Measurements from ENCODE around the gene LZIC. TPM values are rescaled to one million over a fixed set of nuclear protein-coding genes. Genes with fewer than 3 reads are reported as not detected.

Gene LZIC
- total and polyA plus RNA-seq, 2 of the 13 experiments (the other 11 are each of a cell fraction or from before 2014, with no cell fraction given) = 25.2 to 71.8 TPM

- TF ChIP-seq, protein P1, sequence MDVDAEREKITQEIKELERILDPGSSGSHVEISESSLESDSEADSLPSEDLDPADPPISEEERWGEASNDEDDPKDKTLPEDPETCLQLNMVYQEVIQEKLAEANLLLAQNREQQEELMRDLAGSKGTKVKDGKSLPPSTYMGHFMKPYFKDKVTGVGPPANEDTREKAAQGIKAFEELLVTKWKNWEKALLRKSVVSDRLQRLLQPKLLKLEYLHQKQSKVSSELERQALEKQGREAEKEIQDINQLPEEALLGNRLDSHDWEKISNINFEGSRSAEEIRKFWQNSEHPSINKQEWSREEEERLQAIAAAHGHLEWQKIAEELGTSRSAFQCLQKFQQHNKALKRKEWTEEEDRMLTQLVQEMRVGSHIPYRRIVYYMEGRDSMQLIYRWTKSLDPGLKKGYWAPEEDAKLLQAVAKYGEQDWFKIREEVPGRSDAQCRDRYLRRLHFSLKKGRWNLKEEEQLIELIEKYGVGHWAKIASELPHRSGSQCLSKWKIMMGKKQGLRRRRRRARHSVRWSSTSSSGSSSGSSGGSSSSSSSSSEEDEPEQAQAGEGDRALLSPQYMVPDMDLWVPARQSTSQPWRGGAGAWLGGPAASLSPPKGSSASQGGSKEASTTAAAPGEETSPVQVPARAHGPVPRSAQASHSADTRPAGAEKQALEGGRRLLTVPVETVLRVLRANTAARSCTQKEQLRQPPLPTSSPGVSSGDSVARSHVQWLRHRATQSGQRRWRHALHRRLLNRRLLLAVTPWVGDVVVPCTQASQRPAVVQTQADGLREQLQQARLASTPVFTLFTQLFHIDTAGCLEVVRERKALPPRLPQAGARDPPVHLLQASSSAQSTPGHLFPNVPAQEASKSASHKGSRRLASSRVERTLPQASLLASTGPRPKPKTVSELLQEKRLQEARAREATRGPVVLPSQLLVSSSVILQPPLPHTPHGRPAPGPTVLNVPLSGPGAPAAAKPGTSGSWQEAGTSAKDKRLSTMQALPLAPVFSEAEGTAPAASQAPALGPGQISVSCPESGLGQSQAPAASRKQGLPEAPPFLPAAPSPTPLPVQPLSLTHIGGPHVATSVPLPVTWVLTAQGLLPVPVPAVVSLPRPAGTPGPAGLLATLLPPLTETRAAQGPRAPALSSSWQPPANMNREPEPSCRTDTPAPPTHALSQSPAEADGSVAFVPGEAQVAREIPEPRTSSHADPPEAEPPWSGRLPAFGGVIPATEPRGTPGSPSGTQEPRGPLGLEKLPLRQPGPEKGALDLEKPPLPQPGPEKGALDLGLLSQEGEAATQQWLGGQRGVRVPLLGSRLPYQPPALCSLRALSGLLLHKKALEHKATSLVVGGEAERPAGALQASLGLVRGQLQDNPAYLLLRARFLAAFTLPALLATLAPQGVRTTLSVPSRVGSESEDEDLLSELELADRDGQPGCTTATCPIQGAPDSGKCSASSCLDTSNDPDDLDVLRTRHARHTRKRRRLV (CRISPR knock-in tag; IDR thresholded peaks at IDR 0.05) = peak; percentile 51; the same call in 1 of the 2 replicates
- TF ChIP-seq ZNF598 (CRISPR knock-in tag; IDR thresholded peaks at IDR 0.05; ENCODE audit: borderline replicate concordance) = peak; percentile 68; the same call in 1 of the 2 replicates
- TF ChIP-seq ARID2 (CRISPR knock-in tag; IDR thresholded peaks at IDR 0.05; ENCODE audit: borderline replicate concordance) = no peak
- TF ChIP-seq SNAPC5 (CRISPR knock-in tag; IDR thresholded peaks at IDR 0.05; ENCODE audit: borderline replicate concordance) = no peak
- TF ChIP-seq BORCS8-MEF2B (CRISPR knock-in tag; IDR thresholded peaks at IDR 0.05) = peak; percentile 69
- peak; percentile 67; the same call in 1 of the 2 replicates for TF ChIP-seq ZNF619 (CRISPR knock-in tag; IDR thresholded peaks at IDR 0.05)
- peak; percentile 96 for TF ChIP-seq ZFY (CRISPR knock-in tag; IDR thresholded peaks at IDR 0.05)
- TF ChIP-seq ZXDC (CRISPR knock-in tag; IDR thresholded peaks at IDR 0.05) = peak; percentile 25; the same call in 1 of the 2 replicates
- peak; percentile 53; the same call in 1 of the 2 replicates for TF ChIP-seq ARNTL (CRISPR knock-in tag; IDR thresholded peaks at IDR 0.05)
- TF ChIP-seq RXRA (CRISPR knock-in tag; IDR thresholded peaks at IDR 0.05) = peak; percentile 89
- TF ChIP-seq SALL2 (CRISPR knock-in tag; IDR thresholded peaks at IDR 0.05) = peak; percentile 91; the same call in 1 of the 2 replicates
- TF ChIP-seq ZNF616 (CRISPR knock-in tag; IDR thresholded peaks at IDR 0.05; ENCODE audit: low read depth) = no peak
- TF ChIP-seq CREM (IDR thresholded peaks at IDR 0.05) = peak; percentile 76
- TF ChIP-seq CREM (CRISPR knock-in tag; IDR thresholded peaks at IDR 0.05) = no peak
- no peak for TF ChIP-seq ZNF775 (CRISPR knock-in tag; IDR thresholded peaks at IDR 0.05; ENCODE audit: borderline replicate concordance)
- TF ChIP-seq ARID4A (CRISPR knock-in tag; IDR thresholded peaks at IDR 0.05; ENCODE audit: borderline replicate concordance) = peak; percentile 92; the same call in 1 of the 2 replicates
- TF ChIP-seq SMC3 (IDR thresholded peaks at IDR 0.05; ENCODE audit: low read length) = no peak
These were observed at the start of gene LZIC, which contains the start of gene NMNAT1 (continued) for GRCh38 chr1:9942939-9943788.
